Endothelial cell of umbilical vein (primary cell): ENCODE data around the gene FABP2. TPM values are rescaled to one million over a fixed set of nuclear protein-coding genes. Genes with fewer than 3 reads are reported as not detected.

Experiments
- BruUV-seq: library from RNA; stranded (reverse); fragments of 400-500 nt; replicated peaks from 2 replicates; lab custom pipeline; 2021; lab: Mats Ljungman, UMichigan
- CTCF ChIA-PET: fragments of 300-600, 350-600 bp; sonication (Branson Sonifier 250); formaldehyde crosslinking; loops from one replicate; lab custom pipeline; 2021; ENCODE audit warnings: antibody characterized with exemption, inconsistent platforms; lab: Charles Lee
- POLR2A ChIA-PET: fragments of 300-600, 350-600 bp; sonication (Branson Sonifier 250); formaldehyde crosslinking; loops from one replicate; lab custom pipeline; 2021; ENCODE audit warnings: antibody characterized with exemption, inconsistent platforms; lab: Charles Lee
- DNase-seq: peaks from one replicate; pipeline ENCODE4 v3.0.0-alpha.2; 2011; ENCODE audit warnings: low read depth, low spot score
- FAIRE-seq: peaks from 2 replicates; lab custom pipeline; 2011; peaks lifted over from hg19 to GRCh38; lab: Jason Lieb, UNC
- H2AFZ ChIP-seq: 2 replicates; pipeline ENCODE4 v1.6.0; 2012; ENCODE audit warnings: low read depth, low read length, control low read depth, inconsistent platforms
- H3K27ac ChIP-seq: 2 replicates; pipeline ENCODE4 v1.5.1; 2011; ENCODE audit warnings: low read depth, mild to moderate bottlenecking, control low read depth, low read length, moderate library complexity; ENCODE audit not compliant: insufficient read depth
- H3K27me3 ChIP-seq, 2 experiments: 2 replicates each; pipeline versions ENCODE4 v1.6.0 to v1.6.1; 2011; ENCODE audit warnings: low read length in 2 of 2, mixed read lengths in 1 of 2; ENCODE audit not compliant: control insufficient read depth in 2 of 2, insufficient read depth in 2 of 2
- H3K36me3 ChIP-seq, 2 experiments: 2 replicates in 1 of 2; 3 replicates in 1 of 2; pipeline ENCODE4 v1.5.1; 2011; ENCODE audit warnings: low read length in 2 of 2, mild to moderate bottlenecking in 1 of 2, moderate library complexity in 1 of 2; ENCODE audit not compliant: control insufficient read depth in 2 of 2, insufficient read depth in 2 of 2; ENCODE audit errors: extremely low read depth in 1 of 2
- H3K4me1 ChIP-seq: 3 replicates; pipeline ENCODE4 v1.5.1; 2011; ENCODE audit warnings: mild to moderate bottlenecking, low read length; ENCODE audit not compliant: control insufficient read depth, insufficient read depth; ENCODE audit errors: extremely low read depth
- H3K4me2 ChIP-seq: 2 replicates; pipeline ENCODE4 v1.6.1; 2011; ENCODE audit warnings: low read length, control low read depth, mixed read lengths; ENCODE audit not compliant: insufficient read depth
- H3K4me3 ChIP-seq, 3 experiments: fragments of 200-600 bp in 1 of 3; sonication (generic), shearing (Covaris generic) in 1 of 3; replicated peaks in 1 of 3; 2 replicates each; pipeline ENCODE4 v1.5.1; 2011 to 2016; ENCODE audit warnings: control low read depth in 3 of 3, low read length in 3 of 3, mild to moderate bottlenecking in 2 of 3, inconsistent platforms in 1 of 3, low read depth in 1 of 3, moderate library complexity in 1 of 3; ENCODE audit not compliant: insufficient read depth in 1 of 3
- H3K79me2 ChIP-seq: 2 replicates; pipeline ENCODE4 v1.6.0; 2012; ENCODE audit warnings: low read length, inconsistent platforms; ENCODE audit not compliant: control insufficient read depth, insufficient read depth
- H3K9ac ChIP-seq: replicated peaks from 2 replicates; pipeline ENCODE3; 2011; ENCODE audit warnings: low read length, control low read depth; ENCODE audit not compliant: insufficient read depth; ENCODE audit errors: extremely low read depth
- H3K9me1 ChIP-seq: replicated peaks from 3 replicates; pipeline ENCODE4 v1.6.0; 2011; ENCODE audit warnings: mild to moderate bottlenecking, low read length; ENCODE audit not compliant: control insufficient read depth, insufficient read depth; ENCODE audit errors: extremely low read depth
- H3K9me3 ChIP-seq: replicated peaks from 2 replicates; pipeline ENCODE4 v1.5.1; 2012; ENCODE audit warnings: low read length, inconsistent platforms; ENCODE audit not compliant: control insufficient read depth, insufficient read depth
- H4K20me1 ChIP-seq: replicated peaks from 2 replicates; pipeline ENCODE3; 2011; ENCODE audit warnings: mild to moderate bottlenecking, low read length; ENCODE audit not compliant: control insufficient read depth, insufficient read depth; ENCODE audit errors: extremely low read depth
- EZH2 ChIP-seq: IDR thresholded peaks from 2 replicates; pipeline ENCODE4 v1.6.1; 2012; ENCODE audit warnings: borderline replicate concordance, low read depth, mild to moderate bottlenecking, moderate library complexity, low read length, inconsistent platforms; ENCODE audit not compliant: severe bottlenecking
- JUN ChIP-seq: IDR thresholded peaks from 2 replicates; pipeline ENCODE4 v1.6.1; 2011; ENCODE audit warnings: borderline replicate concordance, low read depth; ENCODE audit not compliant: insufficient read length, insufficient read depth
- MAX ChIP-seq: IDR thresholded peaks from 2 replicates; pipeline ENCODE4 v1.6.1; 2011; ENCODE audit not compliant: insufficient read depth, insufficient read length
- MYC ChIP-seq: IDR thresholded peaks from one replicate; pipeline ENCODE4 v1.6.1; 2011; ENCODE audit warnings: mild to moderate bottlenecking, low read depth, low read length
- POLR2A ChIP-seq: IDR thresholded peaks from 2 replicates; pipeline ENCODE4 v1.6.1; 2012; ENCODE audit warnings: low read depth, mild to moderate bottlenecking, control low read depth, low read length
- dilution Hi-C: fragments of 300-500 bp; cut with MboI; formaldehyde crosslinking; loops from one replicate; pipeline ENCODE4 v1.15.0; 2019; ENCODE audit warnings: low sequenced_read_pairs; ENCODE audit not compliant: extremely low pct_ligation_motif_present
- intact Hi-C: fragments of 100-400 bp; cut with micrococcal nuclease; formaldehyde crosslinking; loops from one replicate; pipeline ENCODE4 v1.10.0; 2022
- polyA plus RNA-seq, 4 experiments: library from polyadenylated mRNA; depleted of rRNA in 3 of 4; stranded (reverse) in 3 of 4; unstranded in 1 of 4; fragments of >200 nt; gene quantifications; 2 replicates each; pipeline versions ENCODE4 v1.2.1 to v1.2.3, GENCODE V29; 2011 to 2012; ENCODE audit warnings: missing spikeins in 1 of 4
- total RNA-seq: library from RNA; stranded (reverse); gene quantifications from 2 replicates; pipeline ENCODE4 v1.2.3, GENCODE V29; 2021
- TF ChIP-seq, protein P1 (sequence below), 2 donors: IDR thresholded peaks; 1 replicate in 1 of 2; 2 replicates in 1 of 2; pipeline ENCODE4 v1.5.1; 2011; ENCODE audit warnings: low read length in 2 of 2, mild to moderate bottlenecking in 2 of 2, moderate library complexity in 2 of 2, control low read depth in 1 of 2, inconsistent platforms in 1 of 2, low read depth in 1 of 2; ENCODE audit not compliant: insufficient read depth in 1 of 2; ENCODE audit errors: extremely low read depth in 1 of 2

The FABP2 gene
- total and polyA plus RNA-seq, 2 donors (not counting 3 experiments of a cell fraction or from before 2014, with no cell fraction given), result not detected

DNA sequence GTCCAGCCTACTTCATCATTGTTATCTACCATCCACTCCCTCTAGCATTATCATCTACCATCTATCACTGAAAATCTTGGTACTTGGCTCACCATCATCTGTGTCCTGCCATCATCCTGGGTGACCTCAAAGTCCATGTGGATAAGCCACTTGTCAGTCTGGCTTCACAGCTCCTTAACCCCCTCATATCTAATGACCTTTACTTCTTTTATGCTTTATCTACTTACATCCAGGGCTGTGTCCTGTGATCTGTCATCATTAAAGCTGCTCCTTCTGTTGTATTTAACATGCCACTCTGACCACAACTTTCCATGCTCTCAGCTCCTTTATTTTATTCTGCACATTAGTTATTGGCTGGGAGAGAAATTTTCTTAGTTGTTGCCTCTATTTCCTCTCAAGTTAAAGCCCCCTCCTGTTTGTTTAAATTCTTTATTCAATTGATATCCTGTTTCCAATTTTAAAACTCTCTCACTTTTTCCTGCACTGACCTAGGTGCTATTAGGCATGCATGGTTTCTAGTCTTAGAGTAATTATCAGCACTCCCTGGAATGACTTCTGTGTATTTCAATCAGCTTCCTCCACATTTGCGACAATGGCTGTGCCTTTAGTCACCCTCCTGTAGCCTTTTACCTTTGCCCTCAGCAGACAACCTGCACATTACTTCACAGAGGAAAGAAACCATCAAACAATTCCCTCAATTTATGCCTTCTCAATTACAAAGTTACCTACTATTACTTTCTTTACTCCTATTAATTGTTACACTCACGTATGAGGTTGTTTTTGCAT is 8.1 kb upstream of the FABP2 start:
- no peak overlapping the region for H3K4me3 ChIP-seq
- H2AFZ ChIP-seq, result no peak overlapping the region
- H3K9ac ChIP-seq, result no peak overlapping the region
- dilution Hi-C loops (no loop called here), intact Hi-C loops (no loop called here)
- H3K4me2 ChIP-seq, result no peak overlapping the region
- H3K4me1 ChIP-seq, result no peaks in the 10 kb centered on the region
- TF ChIP-seq MAX (no peak), JUN (no peak), POLR2A (no peak), MYC (no peak), EZH2 (no peak)
- TF ChIP-seq, protein P1, sequence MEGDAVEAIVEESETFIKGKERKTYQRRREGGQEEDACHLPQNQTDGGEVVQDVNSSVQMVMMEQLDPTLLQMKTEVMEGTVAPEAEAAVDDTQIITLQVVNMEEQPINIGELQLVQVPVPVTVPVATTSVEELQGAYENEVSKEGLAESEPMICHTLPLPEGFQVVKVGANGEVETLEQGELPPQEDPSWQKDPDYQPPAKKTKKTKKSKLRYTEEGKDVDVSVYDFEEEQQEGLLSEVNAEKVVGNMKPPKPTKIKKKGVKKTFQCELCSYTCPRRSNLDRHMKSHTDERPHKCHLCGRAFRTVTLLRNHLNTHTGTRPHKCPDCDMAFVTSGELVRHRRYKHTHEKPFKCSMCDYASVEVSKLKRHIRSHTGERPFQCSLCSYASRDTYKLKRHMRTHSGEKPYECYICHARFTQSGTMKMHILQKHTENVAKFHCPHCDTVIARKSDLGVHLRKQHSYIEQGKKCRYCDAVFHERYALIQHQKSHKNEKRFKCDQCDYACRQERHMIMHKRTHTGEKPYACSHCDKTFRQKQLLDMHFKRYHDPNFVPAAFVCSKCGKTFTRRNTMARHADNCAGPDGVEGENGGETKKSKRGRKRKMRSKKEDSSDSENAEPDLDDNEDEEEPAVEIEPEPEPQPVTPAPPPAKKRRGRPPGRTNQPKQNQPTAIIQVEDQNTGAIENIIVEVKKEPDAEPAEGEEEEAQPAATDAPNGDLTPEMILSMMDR (IDR thresholded peaks at IDR 0.05; ENCODE audit: extremely low read depth in 1 of 2, insufficient read depth in 1 of 2, low read depth in 1 of 2, low read length in 2 of 2), result no peak
- H3K9me3 ChIP-seq, result no peaks in the 10 kb centered on the region
- ChIA-PET POLR2A (no interaction called here), CTCF (no interaction called here)
- H3K36me3 ChIP-seq, result no peaks in the 10 kb centered on the region
- H3K27me3 ChIP-seq, result peaks cover 0 to 5% of the 10 kb centered on the region in 2 experiments
- DNase-seq (no peak), FAIRE-seq (no peak)
- no peak overlapping the region for H3K27ac ChIP-seq
- no TSS peak for BruUV-seq
- H3K79me2 ChIP-seq, result no peaks in the 10 kb centered on the region
- H3K9me1 ChIP-seq, result no peaks in the 10 kb centered on the region
- no peaks in the 10 kb centered on the region for H4K20me1 ChIP-seq
